GM21723 (cell line): ENCODE measurements around the gene ARHGAP40.

Source experiments
- ATAC-seq: cut with Tn5 transposase; IDR thresholded peaks from one replicate; pipeline ENCODE4 v1.9.1; 2021; ENCODE audit warnings: mild to moderate bottlenecking, moderate library complexity; ENCODE audit not compliant: unreplicated experiment

The ARHGAP40 gene

DNA sequence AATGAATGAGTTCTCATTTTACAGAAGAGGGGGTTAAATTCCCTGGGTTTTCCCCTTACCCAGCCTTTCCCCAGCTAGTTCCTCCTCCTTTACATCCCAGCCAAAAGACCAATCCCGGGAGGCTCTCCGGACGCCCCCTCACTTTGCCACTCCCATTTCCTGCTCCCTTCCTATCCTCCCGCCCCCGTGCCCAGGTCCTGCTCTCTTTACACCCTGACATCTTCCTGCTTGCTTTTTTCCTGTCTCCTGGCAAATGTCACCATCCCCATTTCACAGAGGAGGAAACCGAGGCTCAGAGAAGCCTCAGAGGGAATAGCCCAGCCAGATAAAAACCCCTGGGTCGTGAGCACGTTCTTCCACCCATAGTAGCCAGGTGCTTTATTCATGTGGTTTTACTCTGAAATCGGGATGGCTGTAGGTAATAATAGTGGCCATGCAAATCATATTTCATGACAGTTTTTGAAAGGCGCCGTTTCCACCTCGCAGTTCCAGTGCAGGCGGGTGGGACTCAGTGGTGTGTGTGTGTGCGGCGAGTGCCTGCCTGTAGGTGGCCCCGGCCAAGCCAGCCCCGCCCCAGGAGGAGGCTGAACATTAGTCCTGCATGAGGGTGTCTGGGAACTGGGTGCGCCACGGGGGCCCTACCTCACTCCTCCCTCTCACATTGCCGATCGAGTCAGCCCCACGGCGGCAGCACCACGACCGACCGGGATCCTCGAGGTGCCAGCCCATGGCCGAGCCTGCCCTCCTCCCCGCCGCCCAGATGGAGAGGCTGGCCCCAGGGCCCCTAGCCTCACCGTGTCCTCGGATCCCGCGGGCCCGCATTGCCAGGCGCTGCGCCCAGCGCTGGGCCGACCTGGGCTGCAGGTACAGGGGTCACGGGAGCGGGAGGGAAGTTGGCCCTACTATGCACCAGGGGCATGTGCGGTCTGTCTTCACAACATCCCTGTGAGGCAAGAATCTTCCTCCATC lies at the start of gene ARHGAP40:
TSS of gene ARHGAP40 (plus strand) at position 594 of the 969 bp plus-strand sequence.
- no peak for ATAC-seq

DNA sequence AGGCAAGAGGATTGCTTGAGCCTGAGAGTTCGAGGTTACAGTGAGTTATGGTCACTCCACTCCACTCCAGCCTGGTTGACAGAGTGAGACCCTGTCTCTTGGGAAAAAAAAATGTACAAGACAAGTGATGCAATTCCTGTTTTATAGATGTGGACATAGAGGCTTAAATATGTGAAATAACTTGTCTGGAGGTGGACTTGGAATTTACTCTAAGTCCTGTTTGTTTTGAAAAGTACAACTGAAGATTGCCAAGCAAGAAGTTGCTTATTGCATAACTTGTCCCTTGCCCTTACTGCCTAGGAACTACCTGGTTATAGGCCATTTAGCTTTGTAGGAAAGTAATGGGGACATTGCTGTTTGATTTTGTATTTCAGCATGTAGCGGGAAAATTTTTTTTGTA lies 46.6 kb upstream of the ARHGAP40 start:
- ATAC-seq, result no peak

DNA sequence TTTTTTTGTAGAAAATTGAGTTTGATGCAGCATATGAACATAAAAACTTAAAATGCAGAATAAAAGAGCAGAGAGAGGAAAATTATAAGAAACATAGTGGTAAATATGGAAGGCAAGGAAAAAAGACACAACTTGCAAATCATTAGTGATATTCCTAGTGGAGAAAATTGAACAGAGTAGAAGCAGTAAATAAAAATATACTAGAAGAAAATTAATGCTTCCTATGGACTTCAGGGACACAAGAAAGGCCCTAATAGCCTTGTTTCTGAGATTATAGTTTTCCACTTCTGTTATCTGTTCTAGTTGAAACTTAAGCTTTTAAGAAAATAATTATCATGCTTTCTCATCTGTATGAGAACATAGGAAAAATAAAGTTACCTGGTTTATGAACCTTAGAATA lies 46.2 kb upstream of the ARHGAP40 start:
- no peak for ATAC-seq

DNA sequence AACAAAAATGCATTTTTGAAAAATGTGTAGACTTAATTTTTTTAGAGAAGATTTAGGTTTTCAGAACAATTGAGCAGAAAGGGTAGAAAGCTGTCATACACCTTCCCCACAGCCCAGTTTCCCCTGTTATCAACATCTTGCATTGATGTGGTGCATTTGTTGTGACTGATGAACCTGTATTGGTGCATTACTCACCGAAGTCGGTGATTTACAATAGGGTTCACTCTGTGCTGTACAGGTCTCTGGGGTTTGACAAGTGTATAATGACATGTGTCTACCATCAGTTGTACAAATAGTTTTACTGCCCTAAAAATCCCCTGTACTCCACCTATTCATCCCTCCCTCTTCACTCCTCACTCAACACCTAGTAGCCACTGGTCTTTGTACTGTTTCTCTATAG lies 44.4 kb upstream of the ARHGAP40 start:
- ATAC-seq, result no peak

DNA sequence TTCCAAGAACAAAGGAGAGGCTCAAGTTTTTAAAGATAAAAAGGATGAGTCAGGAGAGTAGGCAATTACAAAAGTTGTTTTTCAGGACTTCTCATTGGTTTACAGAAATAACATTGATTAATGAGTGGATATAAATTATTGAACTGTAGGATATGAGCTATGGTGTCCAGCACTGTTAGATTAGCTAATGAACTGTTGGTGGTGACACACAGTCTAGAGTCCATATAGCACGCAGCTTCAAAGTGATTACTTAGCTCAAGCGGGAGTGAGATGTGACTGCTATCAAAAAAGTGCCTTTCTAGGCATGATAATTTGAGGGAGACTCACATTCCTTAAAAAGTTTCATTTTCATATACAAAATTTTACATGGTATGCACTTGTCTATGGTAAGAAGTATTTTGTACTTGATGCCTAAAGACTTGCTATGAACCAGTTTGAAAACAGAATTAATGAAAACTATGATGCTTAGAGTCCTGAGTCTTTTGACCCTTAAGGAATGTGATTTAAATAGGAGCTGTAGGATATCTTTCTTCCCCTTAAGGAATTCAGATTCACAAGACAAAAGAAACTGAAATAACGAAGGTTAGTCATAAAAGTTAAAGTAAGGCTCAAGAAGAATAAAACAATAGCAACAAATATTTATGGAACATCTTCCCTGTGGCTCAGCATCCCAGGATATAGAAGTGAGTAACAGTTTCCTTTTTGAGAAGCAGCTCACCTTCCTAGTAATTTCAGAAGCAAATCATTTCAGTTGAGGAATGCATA lies 42.8 kb upstream of the ARHGAP40 start:
- no peak for ATAC-seq

DNA sequence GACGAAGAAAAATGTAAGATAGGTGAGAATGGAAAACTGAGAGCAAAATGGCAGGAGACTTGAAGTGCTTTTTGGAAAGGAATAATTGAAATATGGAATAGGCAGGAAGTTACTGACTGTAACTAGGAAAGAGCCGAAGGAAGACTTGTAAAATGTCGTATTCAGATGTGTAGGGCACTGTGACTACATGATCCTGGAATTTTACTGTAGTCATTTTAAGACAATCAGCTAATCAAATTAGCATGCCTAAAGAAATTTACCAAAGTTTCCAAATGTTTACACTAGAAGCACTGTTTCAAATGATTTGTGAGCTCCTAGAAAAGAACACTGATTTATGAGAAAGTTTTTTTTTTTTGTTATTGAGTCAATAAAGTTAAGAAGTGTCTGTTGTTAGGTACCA lies 41.8 kb upstream of the ARHGAP40 start:
- ATAC-seq, result no peak

DNA sequence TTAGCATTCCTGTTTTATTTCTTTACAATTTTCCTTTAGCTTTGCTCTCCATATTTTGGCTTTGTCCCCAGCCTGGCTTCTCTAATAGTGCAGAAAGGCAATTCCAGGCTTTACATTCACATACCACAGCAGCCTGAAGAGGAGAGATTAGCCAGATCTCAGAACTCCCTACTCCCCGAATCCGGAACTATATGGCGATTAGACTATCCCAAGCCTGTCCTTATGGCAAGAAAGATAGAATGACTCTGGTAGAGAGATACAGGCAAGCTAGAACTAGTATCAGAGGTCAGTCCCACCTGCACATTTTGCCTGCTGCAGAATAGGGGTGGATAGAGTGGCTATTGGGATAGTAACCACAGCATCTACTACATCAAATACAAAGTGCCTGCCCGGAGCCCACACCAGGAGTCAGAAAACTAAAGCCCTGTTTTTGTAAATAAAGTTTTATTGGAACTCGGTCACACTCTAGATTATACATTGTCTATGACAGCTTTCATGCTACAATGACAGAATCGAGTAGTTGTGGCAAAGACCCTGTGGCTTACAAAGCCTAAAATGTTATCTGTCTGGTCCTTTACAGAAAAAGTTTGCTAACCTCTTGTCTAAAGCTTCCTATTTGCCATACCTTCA lies 37.7 kb upstream of the ARHGAP40 start:
- ATAC-seq, result no peak

DNA sequence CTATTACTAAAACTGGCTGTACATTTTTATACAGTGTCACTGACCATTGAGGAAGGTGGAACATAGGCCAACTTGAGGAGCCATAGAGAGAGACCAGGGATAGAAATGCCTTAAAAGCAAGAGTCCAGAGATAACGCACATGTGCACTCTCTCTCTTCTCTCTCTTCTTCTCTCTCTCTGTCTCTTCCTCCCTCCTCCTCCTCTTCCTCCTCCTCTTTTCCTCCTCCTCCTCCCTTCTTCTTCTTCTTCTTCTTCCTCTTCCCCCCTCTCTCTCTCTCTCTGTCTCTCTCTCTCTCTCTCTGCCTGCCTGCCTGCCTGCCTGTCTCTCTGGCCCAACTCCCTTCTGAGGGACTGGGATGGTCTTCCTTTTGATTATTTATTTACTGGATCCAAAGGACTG lies 36.9 kb upstream of the ARHGAP40 start:
- no peak for ATAC-seq

DNA sequence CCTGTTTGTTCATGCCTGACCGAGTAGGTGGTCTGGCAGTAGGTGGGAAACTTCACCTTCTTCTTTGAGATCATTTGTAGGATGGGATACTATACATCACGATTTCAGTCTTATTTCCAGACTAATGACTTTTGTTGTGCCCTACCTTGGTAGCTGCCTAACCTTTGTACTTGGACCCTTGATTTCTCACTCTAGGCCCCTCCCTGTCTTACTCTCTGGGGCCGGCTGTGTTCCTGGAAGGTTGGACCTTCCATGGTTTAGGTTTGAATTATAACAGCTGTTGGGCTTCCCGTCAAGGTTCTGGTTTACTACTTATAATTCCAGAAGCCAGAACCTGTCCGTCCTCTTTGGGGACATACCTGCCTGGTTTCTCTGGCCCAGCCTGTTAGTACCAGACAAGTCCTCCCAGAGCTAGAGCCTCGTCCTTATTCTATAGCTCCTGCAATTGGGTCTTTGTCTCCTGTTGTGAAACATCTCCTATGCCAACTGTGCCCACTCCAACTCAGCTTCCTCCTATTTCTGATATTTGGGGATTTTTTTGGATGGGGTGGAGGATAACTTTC lies 35.5 kb upstream of the ARHGAP40 start:
- ATAC-seq, result no peak

DNA sequence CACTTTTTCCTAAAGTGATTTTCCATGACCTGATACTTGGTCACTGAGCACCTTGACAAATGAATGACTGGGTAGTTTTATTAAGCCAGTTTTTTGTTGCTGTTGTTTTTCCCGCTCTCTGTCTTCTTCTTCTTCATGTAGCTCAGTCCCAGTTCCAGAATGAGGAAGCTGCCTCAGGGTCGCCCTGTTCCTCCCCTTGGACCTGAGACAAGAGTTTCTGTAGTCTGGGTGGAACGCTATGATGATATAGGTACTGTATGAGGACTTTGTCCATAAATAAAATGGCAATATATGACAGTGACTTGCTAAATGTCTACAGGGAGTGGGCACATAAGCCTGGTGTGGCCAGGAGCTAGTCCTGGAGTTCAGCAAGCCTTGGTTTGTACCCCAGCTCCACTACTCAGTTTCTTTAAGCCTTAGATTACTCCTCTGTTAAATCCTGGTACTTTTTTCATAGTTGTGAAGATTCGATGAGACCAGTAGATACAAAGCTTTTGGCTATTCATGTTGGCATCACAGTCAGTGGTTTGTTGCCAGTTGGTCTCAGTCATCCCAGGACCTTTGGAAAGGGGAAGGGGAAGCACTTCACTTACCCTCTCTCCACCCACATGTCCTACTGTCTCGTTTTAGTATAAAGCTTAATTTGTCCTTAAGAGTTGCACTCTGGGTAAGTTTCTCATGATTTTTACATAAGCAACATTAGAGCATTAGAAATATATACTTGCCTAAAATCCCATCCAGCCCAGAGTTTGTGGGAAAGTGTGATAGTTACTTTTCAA lies 31.7 kb upstream of the ARHGAP40 start:
- no peak for ATAC-seq

DNA sequence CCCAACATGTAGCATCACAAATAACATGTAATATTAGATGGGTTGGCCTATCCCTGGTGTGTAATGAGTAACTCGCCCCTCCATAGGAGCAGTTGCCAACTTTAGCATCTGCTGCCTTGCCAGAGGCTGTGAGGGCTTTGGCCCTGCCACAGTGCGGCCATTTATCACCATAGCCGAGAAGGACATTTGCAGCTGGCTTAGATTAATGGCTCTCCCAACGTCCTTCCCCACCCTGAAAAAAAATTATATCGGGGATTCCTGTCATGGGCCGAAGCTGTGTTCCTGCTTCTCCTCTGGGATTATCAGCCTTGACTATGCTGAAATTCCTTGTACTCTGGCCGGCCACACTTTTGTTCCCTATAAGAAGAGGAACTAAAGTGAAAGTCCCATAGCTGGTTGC lies 28.2 kb upstream of the ARHGAP40 start:
- no peak for ATAC-seq

DNA sequence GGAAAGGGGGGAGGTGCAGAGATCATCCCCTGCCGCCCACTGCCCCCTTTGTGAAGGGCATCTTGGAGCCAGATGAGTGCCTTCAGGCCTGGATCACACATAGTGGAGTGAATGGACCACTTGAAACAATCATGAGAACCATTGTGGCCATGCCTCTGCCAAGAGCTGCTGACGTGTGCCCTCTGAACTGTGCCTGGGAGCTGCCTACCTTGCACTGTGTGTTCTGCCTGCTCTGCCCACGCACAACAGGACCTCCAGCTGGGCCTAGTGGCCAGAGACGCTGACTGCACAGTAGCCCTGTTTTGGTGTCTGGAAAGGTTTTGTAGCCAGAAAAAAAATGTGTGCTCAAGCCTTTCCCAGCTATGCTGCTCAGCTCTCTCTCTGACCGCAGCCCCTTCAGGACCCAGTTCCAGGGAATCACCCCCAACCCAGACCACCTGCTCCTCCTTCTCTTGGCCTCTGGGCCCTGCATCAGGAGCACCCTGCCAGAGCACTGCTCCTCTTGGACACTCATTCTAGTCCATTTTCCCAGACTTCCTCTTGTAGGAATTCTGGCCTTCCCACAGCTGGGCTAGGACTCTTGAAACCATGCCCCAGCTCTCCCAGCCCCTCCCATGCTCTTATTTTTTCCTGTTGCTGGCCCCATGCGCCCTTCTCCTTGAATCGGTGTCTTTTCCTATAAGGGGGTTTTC lies 22.2 kb upstream of the ARHGAP40 start:
- no peak for ATAC-seq

DNA sequence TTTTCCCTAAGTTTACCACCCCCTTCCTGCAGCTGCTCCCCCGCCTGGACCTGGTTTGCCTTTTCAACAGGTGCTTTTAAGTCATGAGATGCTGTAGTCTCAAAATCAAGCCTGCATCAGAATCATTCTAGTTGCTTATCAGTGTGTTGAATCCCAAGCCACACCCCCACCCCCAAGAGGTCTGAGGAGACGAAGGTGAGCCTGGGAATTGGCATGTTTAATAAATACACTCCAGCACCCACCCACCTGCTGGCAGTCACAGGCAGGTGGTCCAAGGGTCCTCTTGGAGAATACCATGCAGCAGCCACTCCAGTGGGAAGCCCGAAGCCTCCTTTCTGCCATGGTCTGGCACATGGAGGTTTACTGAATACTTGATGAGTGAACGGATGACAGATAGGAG lies 21.7 kb upstream of the ARHGAP40 start:
- ATAC-seq, result no peak

DNA sequence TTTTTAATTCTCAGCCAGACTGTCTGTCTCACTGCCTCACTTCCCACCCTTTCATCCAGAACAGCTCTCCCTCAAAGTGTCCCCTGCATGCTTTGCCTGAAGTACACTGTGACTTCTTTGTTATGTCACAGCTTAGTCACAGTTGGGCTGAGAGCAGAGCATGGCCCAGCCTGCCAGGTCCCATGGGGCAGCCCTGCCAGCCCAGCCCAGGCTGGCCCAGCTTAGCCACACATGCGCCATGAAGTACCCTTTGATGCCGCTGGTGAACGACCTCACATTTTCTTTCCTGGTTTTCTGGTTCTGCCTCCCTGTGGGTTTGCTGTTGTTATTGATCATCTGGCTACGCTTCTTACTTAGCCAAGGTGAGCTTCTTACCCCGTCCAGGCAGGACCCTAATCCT lies 20.6 kb upstream of the ARHGAP40 start, which contains the start of gene ADIG:
TSS of gene ADIG (plus strand) at position 185 of the 400 bp plus-strand sequence. CDS start at position 239, 54 bp downstream.
- no peak for ATAC-seq

DNA sequence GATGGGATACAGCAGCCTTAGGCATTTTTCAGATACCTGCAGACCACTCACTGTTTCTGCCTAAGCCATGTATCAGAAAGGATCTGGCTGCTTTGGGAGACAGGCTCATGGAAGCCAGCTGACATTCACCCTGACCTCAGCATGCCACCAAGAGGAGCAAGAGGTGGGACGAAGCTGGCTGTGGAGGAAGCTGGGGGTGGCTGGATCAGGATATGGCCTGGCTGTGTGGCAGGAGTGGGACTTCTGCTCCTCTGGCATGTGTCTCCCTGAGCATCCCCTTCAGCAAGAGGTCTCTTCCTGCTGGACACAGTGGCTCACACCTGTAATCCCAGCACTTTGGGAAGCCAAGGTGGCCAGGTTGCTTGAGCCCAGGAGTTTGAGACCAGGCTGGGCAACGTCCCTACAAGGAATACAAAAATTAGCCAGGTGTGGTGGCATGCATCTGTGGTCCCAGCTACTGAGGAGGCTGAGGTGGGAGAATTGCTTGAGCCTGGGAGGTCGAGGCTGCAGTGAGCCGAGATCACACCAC lies 19.7 kb upstream of the ARHGAP40 start:
- no peak for ATAC-seq

DNA sequence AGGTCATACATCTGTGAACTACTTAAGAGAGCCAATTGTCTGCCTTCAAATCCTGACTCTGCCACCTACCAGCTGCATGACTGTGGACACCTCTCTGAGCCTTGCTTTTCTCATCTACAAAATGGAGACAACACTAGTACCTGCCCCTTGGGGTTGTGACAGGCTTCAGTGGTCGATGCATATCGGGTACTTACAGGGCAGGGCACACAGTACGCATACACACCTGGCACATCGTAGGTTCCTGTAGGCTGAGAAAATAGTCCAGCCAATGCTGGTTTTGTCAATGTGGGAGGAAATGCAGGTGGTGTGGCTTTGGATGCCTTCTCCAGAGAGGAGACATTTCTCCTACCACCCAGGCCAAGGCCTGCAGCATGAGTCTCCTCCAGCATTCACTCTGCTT lies 18.3 kb upstream of the ARHGAP40 start:
- no peak for ATAC-seq

DNA sequence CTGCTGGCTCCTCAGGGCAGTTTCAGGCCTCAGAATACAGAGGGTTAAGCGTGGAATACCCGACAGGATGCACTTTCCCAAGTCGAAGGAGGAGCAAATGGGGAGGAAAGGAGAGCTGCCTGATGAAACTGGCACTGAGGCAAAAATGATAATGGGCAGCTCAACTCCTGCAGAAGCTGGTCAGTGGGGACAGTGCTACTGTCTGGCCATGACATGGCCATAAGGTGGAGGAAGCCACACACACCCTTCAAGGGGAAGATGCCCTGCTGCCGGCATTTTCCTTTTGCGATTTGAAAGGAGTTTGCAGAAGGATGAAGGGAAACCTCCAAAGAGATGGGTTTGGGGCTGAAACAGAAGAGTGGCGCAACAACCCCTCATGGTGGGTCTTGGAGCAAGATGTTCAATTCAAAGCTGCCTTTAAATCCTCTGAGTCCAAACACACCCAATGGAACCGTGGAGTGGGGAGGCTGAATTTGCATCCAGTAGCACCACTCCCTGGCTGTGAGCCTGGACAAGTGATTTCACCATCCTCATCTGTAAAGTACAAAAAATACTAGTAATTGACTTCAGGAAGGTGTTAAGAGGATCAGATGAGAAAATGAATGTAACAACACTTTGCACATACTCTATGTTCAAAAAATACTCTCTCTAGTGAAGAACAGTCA lies 17.4 kb upstream of the ARHGAP40 start:
- no peak for ATAC-seq

DNA sequence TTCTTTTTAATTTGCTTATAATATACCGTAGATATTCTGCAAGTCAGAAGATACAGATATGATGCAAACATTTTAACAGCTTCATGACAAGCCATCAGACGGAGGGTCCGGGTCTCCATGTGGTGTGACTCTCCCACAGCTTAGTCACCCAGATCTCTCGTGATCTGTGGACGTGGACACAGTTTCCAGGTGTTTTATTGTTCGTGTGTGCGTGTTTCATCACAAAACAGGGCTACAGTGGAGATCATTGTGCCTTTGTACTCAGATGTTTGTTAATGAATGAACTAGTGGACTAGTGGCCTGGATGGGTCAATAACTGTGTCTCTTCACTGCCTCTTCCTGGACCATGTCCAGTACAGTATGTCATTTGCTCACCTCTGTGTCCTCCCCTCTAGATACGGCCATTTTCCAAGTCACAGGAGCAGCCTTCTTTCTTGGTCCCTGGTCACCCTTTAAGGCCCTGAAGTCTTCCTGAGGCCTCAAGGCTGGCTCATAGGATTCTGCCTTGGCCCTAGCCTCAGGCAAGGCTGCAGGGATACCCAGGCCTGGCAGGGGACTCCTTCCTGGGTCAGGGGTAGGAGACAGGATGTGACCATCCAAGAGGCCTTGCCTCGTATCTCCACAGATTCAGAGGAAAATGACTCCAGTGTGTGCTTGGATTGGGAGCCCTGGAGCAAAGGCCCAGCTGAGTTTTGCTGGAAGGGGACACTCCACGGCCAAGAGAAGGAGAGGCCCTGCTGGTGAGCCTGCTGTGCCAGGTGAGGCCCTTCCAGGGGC lies 16.0 kb upstream of the ARHGAP40 start:
- no peak for ATAC-seq
